Neuronal stem cell (in vitro differentiated cells): Measurements from ENCODE around the gene USP50.

Source experiments
- DNase-seq: peaks from one replicate; pipeline ENCODE4 v3.0.0-alpha.2; 2013; ENCODE audit warnings: low spot score
- H2AFZ ChIP-seq: one replicate; pipeline ENCODE4 v1.6.1; 2013; ENCODE audit warnings: mild to moderate bottlenecking, low read length, inconsistent platforms
- H2AK5ac ChIP-seq: 2 replicates; pipeline ENCODE4 v1.6.1; 2013; ENCODE audit warnings: low read depth, mild to moderate bottlenecking, inconsistent platforms, low read length, moderate library complexity, mixed read lengths
- H2BK120ac ChIP-seq: 2 replicates; pipeline ENCODE4 v1.6.1; 2013; ENCODE audit warnings: low read depth, mild to moderate bottlenecking, inconsistent platforms, low read length, moderate library complexity, mixed read lengths
- H2BK12ac ChIP-seq: one replicate; pipeline ENCODE4 v1.6.1; 2013; ENCODE audit warnings: low read length, inconsistent platforms
- H2BK15ac ChIP-seq: 2 replicates; pipeline ENCODE4 v1.6.1; 2013; ENCODE audit warnings: mild to moderate bottlenecking, low read length, inconsistent platforms, mixed read lengths
- H2BK5ac ChIP-seq: one replicate; pipeline ENCODE4 v1.6.1; 2013; ENCODE audit warnings: inconsistent platforms, mild to moderate bottlenecking, low read length, moderate library complexity
- H3K14ac ChIP-seq: one replicate; pipeline ENCODE4 v1.6.1; 2013; ENCODE audit warnings: low read length, inconsistent platforms
- H3K18ac ChIP-seq: 2 replicates; pipeline ENCODE4 v1.6.1; 2013; ENCODE audit warnings: low read length, inconsistent platforms
- H3K23ac ChIP-seq: 2 replicates; pipeline ENCODE4 v1.6.1; 2013; ENCODE audit warnings: low read depth, mild to moderate bottlenecking, mixed read lengths, low read length, inconsistent platforms; ENCODE audit not compliant: poor library complexity
- H3K27ac ChIP-seq: replicated peaks from 3 replicates; pipeline ENCODE4 v1.5.1; 2013; ENCODE audit warnings: low read length, inconsistent platforms
- H3K27me3 ChIP-seq, 3 experiments: 2 replicates each; pipeline ENCODE4 v1.6.1; 2013; ENCODE audit warnings: low read length in 3 of 3, mild to moderate bottlenecking in 2 of 3, inconsistent platforms in 1 of 3, low read depth in 1 of 3, mixed read lengths in 1 of 3, moderate library complexity in 1 of 3; ENCODE audit not compliant: control insufficient read depth in 3 of 3, insufficient read depth in 3 of 3
- H3K36me3 ChIP-seq, 2 donors: replicated peaks in 1 of 2; 2 replicates each; pipeline ENCODE4 v1.6.1; 2013; ENCODE audit warnings: low read length in 2 of 2; ENCODE audit not compliant: control insufficient read depth in 2 of 2, insufficient read depth in 2 of 2
- H3K4ac ChIP-seq: 2 replicates; pipeline ENCODE4 v1.6.1; 2013; ENCODE audit warnings: inconsistent platforms, mild to moderate bottlenecking, low read length, moderate library complexity
- H3K4me1 ChIP-seq, 2 donors: 1 replicate in 1 of 2; 2 replicates in 1 of 2; pipeline ENCODE4 v1.6.1; 2013; ENCODE audit warnings: low read length in 2 of 2, low read depth in 1 of 2; ENCODE audit not compliant: control insufficient read depth in 2 of 2, insufficient read depth in 1 of 2
- H3K4me2 ChIP-seq: one replicate; pipeline ENCODE4 v1.6.1; 2013; ENCODE audit warnings: mild to moderate bottlenecking, low read length, inconsistent platforms; ENCODE audit not compliant: insufficient read depth, poor library complexity, severe bottlenecking
- H3K4me3 ChIP-seq, 2 donors: 2 replicates each; pipeline ENCODE4 v1.5.1; 2013; ENCODE audit warnings: low read length in 2 of 2, mild to moderate bottlenecking in 2 of 2, inconsistent platforms in 1 of 2, moderate library complexity in 1 of 2
- H3K79me1 ChIP-seq: one replicate; pipeline ENCODE4 v1.6.1; 2013; ENCODE audit warnings: low read depth, mild to moderate bottlenecking, inconsistent platforms, low read length, moderate library complexity
- H3K9ac ChIP-seq: one replicate; pipeline ENCODE4 v1.6.1; 2013; ENCODE audit warnings: mild to moderate bottlenecking, low read depth, low read length, inconsistent platforms; ENCODE audit not compliant: poor library complexity
- H3K9me3 ChIP-seq, 2 donors: replicated peaks in 1 of 2; 2 replicates each; pipeline versions ENCODE3 to v1.6.1; 2013; ENCODE audit warnings: low read length in 2 of 2, mild to moderate bottlenecking in 2 of 2, inconsistent platforms in 1 of 2, low read depth in 1 of 2, mixed read lengths in 1 of 2, moderate library complexity in 1 of 2; ENCODE audit not compliant: control insufficient read depth in 2 of 2, insufficient read depth in 1 of 2
- H4K8ac ChIP-seq: one replicate; pipeline ENCODE4 v1.6.1; 2013; ENCODE audit warnings: low read depth, mild to moderate bottlenecking, inconsistent platforms, low read length, moderate library complexity
- H4K91ac ChIP-seq: one replicate; pipeline ENCODE4 v1.6.1; 2013; ENCODE audit warnings: low read length, low read depth, mild to moderate bottlenecking, inconsistent platforms; ENCODE audit not compliant: poor library complexity
- WGBS, 2 donors: extraction: QIAGEN DNeasy Blood & Tissue Kit; methylation state at CpG; one replicate each; pipeline ENCODE4 v1.1.7; 2013; ENCODE audit warnings: missing lambda C conversion rate in 2 of 2, mixed read lengths in 1 of 2; ENCODE audit not compliant: insufficient read length in 2 of 2, insufficient replicate concordance in 1 of 2; ENCODE audit errors: extremely low coverage in 2 of 2; 5-methylcytosine and 5-hydroxymethylcytosine counted together

USP50 gene

DNA sequence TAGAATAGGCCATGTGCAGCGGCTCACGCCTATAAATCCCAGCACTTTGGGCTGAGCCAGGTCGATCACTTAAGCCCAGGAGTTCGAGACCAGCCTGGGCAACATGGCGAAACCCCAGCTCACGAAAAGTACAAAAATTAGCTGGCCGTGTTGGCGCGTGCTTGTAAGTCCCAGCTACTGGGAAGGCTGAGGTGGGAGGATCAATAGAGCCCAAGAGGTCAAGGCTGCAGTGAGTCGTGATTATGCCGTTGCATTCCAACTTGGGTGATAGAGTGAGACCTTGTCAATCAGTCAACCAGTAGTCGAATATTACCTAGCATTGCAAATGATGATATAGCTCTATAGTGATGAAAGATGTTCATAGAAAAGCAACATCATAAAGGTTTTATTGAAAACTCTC lies 70.3 kb downstream of the USP50 start:
- no peaks in the 10 kb centered on the region for H3K27me3 ChIP-seq
- peaks cover 7 to 89% of the 10 kb centered on the region in 2 donors for H3K36me3 ChIP-seq
- no CpG with 5 or more reads among the region's 12 CpGs for WGBS, 2 donors

DNA sequence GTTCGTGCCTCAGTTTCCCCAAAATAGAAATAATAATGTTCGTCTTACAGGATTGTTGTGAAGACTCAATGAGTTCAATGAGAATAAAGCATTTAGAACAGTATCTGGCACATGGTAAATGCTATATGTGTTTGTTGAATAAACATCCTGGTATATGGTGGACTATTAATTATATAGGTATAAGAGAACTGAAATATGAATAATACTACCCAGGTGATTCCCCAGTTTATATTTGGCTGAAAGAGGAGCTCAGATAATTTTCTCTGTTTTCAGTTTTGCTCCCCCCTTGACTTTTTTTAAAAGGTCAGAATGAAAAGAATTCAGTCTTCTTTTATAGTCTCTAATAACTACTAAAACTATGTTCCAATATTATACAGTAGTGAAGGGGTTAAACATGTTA lies 75.4 kb downstream of the USP50 start:
- H2AK5ac ChIP-seq, result no peak overlapping the region
- no peak overlapping the region for H2BK15ac ChIP-seq
- H4K8ac ChIP-seq, result no peak overlapping the region
- H2BK5ac ChIP-seq, result no peak overlapping the region
- H4K91ac ChIP-seq, result no peak overlapping the region
- H3K4me2 ChIP-seq, result no peak overlapping the region
- no peak overlapping the region for H3K18ac ChIP-seq
- no peak overlapping the region for H2BK120ac ChIP-seq
- DNase-seq, result no peak
- no peaks in the 10 kb centered on the region for H3K9me3 ChIP-seq
- H3K4ac ChIP-seq, result no peak overlapping the region
- peaks cover 1% of the 10 kb centered on the region for H3K79me1 ChIP-seq
- H3K4me1 ChIP-seq, result no peaks in the 10 kb centered on the region
- H3K14ac ChIP-seq, result no peak overlapping the region
- no peak overlapping the region for H3K23ac ChIP-seq
- WGBS, 2 donors, result no CpG with 5 or more reads among the region's 2 CpGs
- H3K36me3 ChIP-seq, result peaks cover 1 to 80% of the 10 kb centered on the region in 2 donors
- H3K27me3 ChIP-seq, result no peaks in the 10 kb centered on the region
- no peak overlapping the region for H2BK12ac ChIP-seq
- no peak overlapping the region for H2AFZ ChIP-seq
- H3K27ac ChIP-seq, result no peak overlapping the region
- no peak overlapping the region for H3K4me3 ChIP-seq
- H3K9ac ChIP-seq, result no peak overlapping the region

More for the DNA sequence above, 70.3 kb downstream of the USP50 start:
- no peak overlapping the region for H2AK5ac ChIP-seq
- H3K9me3 ChIP-seq, result no peaks in the 10 kb centered on the region
- no peak overlapping the region for H4K8ac ChIP-seq
- no peak overlapping the region for H2BK120ac ChIP-seq
- H3K4me1 ChIP-seq, result no peaks in the 10 kb centered on the region
- H3K18ac ChIP-seq, result no peak overlapping the region
- no peak overlapping the region for H2BK12ac ChIP-seq
- H3K4me2 ChIP-seq, result no peak overlapping the region
- H3K27ac ChIP-seq, result no peak overlapping the region
- DNase-seq, result no peak
- no peak overlapping the region for H3K14ac ChIP-seq
- no peak overlapping the region for H2AFZ ChIP-seq
- H3K9ac ChIP-seq, result no peak overlapping the region
- no peaks in the 10 kb centered on the region for H3K79me1 ChIP-seq
- no peak overlapping the region for H4K91ac ChIP-seq
- no peak overlapping the region for H2BK15ac ChIP-seq
- H3K4me3 ChIP-seq, result no peak overlapping the region
- H3K23ac ChIP-seq, result no peak overlapping the region
- no peak overlapping the region for H2BK5ac ChIP-seq
- H3K4ac ChIP-seq, result no peak overlapping the region

DNA sequence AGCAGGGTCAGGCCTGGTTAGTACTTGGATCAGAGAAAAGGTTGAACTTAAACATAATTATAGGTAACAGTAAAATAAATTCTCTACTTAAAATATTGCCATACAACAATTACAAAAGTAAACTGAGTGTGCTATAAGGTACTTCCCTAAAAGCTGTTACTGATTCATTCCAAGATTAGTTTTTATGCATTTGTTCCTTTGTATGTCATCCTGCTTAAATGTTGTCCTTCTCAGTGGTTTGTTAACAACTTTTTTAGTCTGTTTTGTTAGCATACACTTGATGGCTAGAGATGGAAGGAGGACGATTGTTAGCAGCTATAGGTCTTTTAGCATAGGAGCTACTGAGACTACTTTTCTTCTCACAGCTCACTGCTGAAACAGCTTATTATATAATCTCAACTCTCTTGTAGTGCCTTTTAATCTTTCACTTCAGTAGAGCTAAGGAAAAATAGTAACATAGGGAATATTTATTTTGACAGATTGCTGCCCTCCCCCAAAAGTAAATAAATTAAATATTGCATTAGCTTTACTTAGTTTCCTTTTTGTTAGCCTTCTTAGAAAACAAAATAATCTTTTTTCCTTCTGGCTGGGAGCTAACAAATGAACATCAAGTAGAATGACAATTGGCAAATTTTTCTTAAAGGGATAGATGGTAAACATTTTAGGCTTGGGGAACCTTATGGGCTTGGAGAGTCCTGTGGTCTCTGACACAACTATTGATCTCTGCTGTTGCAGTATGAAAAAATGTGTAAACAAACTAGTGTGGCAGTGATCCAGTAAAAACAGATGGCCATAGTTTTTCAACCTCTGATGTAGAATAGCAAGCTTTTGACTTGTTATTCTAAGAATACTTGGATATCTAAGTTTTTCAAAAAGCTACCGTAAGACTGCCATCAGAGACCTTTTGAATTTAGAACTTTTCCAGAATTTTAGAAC lies 82.8 kb downstream of the USP50 start:
- WGBS, 2 donors, result no CpG with 5 or more reads among the region's 2 CpGs

DNA sequence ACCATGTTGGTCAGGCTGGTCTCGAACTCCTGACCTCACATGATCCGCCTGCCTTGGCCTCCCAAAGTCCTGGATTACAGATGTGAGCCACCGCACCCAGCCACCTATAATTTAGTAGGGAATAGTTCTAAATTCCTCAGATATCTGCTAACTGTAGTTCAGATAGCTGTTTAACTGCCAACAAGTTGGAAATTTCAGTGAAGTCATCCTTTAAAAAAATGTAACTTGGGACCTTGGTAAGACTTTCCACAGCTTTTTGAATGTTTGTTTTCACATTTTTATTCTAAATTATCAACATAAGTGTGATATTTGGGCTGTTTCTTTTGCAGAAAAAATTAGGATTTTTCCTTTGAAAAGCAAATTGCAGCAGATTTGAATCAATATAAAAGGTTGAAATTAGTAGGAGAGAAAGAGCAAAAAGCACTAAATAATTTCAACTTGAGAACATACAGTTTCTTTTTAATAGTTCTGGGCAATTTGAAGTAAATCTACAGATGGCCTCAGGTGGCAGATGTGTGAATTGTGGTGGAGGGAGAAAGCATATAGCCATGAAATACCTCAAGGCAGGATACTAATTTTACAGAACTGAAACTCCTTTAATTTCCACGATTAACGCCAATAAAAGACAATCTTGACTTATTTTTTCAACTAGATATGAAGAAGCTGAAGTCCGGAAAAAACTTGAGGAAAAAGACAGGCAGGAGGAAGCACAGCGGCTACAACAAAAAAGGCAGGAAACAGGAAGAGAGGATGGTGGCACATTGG lies 87.9 kb downstream of the USP50 start:
- Histone ChIP-seq H2BK12ac (no peak overlapping the region), H3K9ac (no peak overlapping the region), H3K4me2 (no peak overlapping the region), H2AFZ (no peak overlapping the region), H3K27me3 (no peaks in the 10 kb centered on the region), H2BK15ac (no peak overlapping the region), H3K27ac (no peak overlapping the region), H2AK5ac (no peak overlapping the region), H3K23ac (no peak overlapping the region), H3K4me3 (no peak overlapping the region), H4K8ac (no peak overlapping the region), H3K36me3 (peaks cover 0 to 77% of the 10 kb centered on the region in 2 donors), H3K18ac (no peak overlapping the region), H2BK120ac (no peak overlapping the region), H3K9me3 (no peaks in the 10 kb centered on the region), H3K79me1 (peaks cover 2% of the 10 kb centered on the region), H4K91ac (no peak overlapping the region), H3K14ac (no peak overlapping the region), H3K4ac (no peak overlapping the region), H3K4me1 (no peaks in the 10 kb centered on the region), H2BK5ac (no peak overlapping the region)
- WGBS, 2 donors, result no CpG with 5 or more reads among the region's 7 CpGs
- DNase-seq, result no peak

More for the DNA sequence above, 82.8 kb downstream of the USP50 start:
- H3K18ac ChIP-seq, result no peak overlapping the region
- H3K27ac ChIP-seq, result no peak overlapping the region
- H3K14ac ChIP-seq, result no peak overlapping the region
- H4K8ac ChIP-seq, result no peak overlapping the region
- DNase-seq, result no peak
- H3K4ac ChIP-seq, result no peak overlapping the region
- H2BK5ac ChIP-seq, result no peak overlapping the region
- no peaks in the 10 kb centered on the region for H3K9me3 ChIP-seq
- no peak overlapping the region for H3K9ac ChIP-seq
- no peak overlapping the region for H2BK12ac ChIP-seq
- H4K91ac ChIP-seq, result no peak overlapping the region
- no peak overlapping the region for H2AFZ ChIP-seq
- H2AK5ac ChIP-seq, result no peak overlapping the region
- no peaks in the 10 kb centered on the region for H3K4me1 ChIP-seq
- no peaks in the 10 kb centered on the region for H3K79me1 ChIP-seq
- H3K36me3 ChIP-seq, result peaks cover 0 to 82% of the 10 kb centered on the region in 2 donors
- no peak overlapping the region for H2BK15ac ChIP-seq
- H3K4me2 ChIP-seq, result no peak overlapping the region
- H3K4me3 ChIP-seq, result no peak overlapping the region
- H3K27me3 ChIP-seq, result no peaks in the 10 kb centered on the region
- no peak overlapping the region for H3K23ac ChIP-seq
- H2BK120ac ChIP-seq, result no peak overlapping the region
